Left forelimb (tissue), 1 donor: ENCODE measurements around the gene DBNDD2.

ENCODE experiments used
- DNase-seq: peaks from one replicate; pipeline ENCODE4 v3.0.0-alpha.2; 2018; ENCODE audit warnings: low spot score

DBNDD2 gene

GRCh38 chr20:45378191-45378590 is 29.9 kb upstream of the DBNDD2 start, which contains the start of gene TP53TG5:
TP53TG5 (minus strand) TSS chr20:45378325; CDS start chr20:45378236, 89 bp downstream.
- DNase-seq = no peak

- no peak for DNase-seq
Measured at GRCh38 chr20:45387274-45387673, 20.8 kb upstream of the DBNDD2 start.

- no peak for DNase-seq
Measured at GRCh38 chr20:45390931-45391330, 17.2 kb upstream of the DBNDD2 start.

GRCh38 chr20:45391559-45391958 is 16.5 kb upstream of the DBNDD2 start:
- no peak for DNase-seq

GRCh38 chr20:45392733-45393132 is 15.4 kb upstream of the DBNDD2 start:
- no peak for DNase-seq

GRCh38 chr20:45394221-45395113 is 13.6 kb upstream of the DBNDD2 start:
- no peak for DNase-seq

- DNase-seq = no peak
Measured at GRCh38 chr20:45395114-45395415, 13.0 kb upstream of the DBNDD2 start.

GRCh38 chr20:45399018-45399417 is 9.1 kb upstream of the DBNDD2 start:
- no peak for DNase-seq

GRCh38 chr20:45400346-45401031 is 7.6 kb upstream of the DBNDD2 start:
- no peak for DNase-seq

- no peak for DNase-seq
Measured at GRCh38 chr20:45402946-45403345, 5.1 kb upstream of the DBNDD2 start.

- DNase-seq = no peak
Measured at GRCh38 chr20:45404438-45404837, 3.7 kb upstream of the DBNDD2 start.

- DNase-seq = no peak
Measured at GRCh38 chr20:45405571-45406259, 2.4 kb upstream of the DBNDD2 start.

- DNase-seq = no peak
Measured at GRCh38 chr20:45406260-45407066, 1.6 kb upstream of the DBNDD2 start.

- DNase-seq = no peak
Measured at GRCh38 chr20:45407067-45407745, 883 bp upstream of the DBNDD2 start.

- DNase-seq = no peak
Measured at GRCh38 chr20:45408646-45409213, 641 bp downstream of the DBNDD2 start.

GRCh38 chr20:45409521-45410272 is 1.6 kb downstream of the DBNDD2 start:
- DNase-seq = no peak

GRCh38 chr20:45410887-45411286 is 2.8 kb downstream of the DBNDD2 start:
- DNase-seq = no peak

GRCh38 chr20:45412653-45413052 is 4.6 kb downstream of the DBNDD2 start:
- no peak for DNase-seq

GRCh38 chr20:45413479-45413878 is 5.4 kb downstream of the DBNDD2 start:
- DNase-seq = no peak
